Thymus (tissue), 11 donors: ENCODE measurements around the gene MYH9. TPM values are rescaled to one million over a fixed set of nuclear protein-coding genes. Genes with fewer than 3 reads are reported as not detected.
A peak's percentile ranks its signal among the peaks of the same experiment; 100 is the strongest.

Experiments
- DNase-seq, 9 donors: peaks; one replicate each; pipeline ENCODE4 v3.0.0-alpha.2; 2013; ENCODE audit warnings: low spot score in 9 of 9, low read depth in 6 of 9, missing footprints in 1 of 9
- H3K27ac ChIP-seq, 2 donors: one replicate each; pipeline ENCODE4 v1.5.1; 2013; ENCODE audit warnings: control low read depth in 1 of 2, low read depth in 1 of 2, low read length in 1 of 2, mild to moderate bottlenecking in 1 of 2, moderate library complexity in 1 of 2
- H3K27me3 ChIP-seq, 2 donors: one replicate each; pipeline ENCODE4 v1.5.1; 2013; ENCODE audit warnings: low read length in 1 of 2; ENCODE audit not compliant: control insufficient read depth in 2 of 2, insufficient read depth in 1 of 2
- H3K36me3 ChIP-seq, 2 donors: one replicate each; pipeline ENCODE4 v1.5.1; 2013; ENCODE audit warnings: low read length in 1 of 2, mild to moderate bottlenecking in 1 of 2, moderate library complexity in 1 of 2; ENCODE audit not compliant: control insufficient read depth in 2 of 2, insufficient read depth in 2 of 2
- H3K4me1 ChIP-seq, 2 donors: one replicate each; pipeline ENCODE4 v1.5.1; 2013; ENCODE audit warnings: low read length in 2 of 2; ENCODE audit not compliant: control insufficient read depth in 2 of 2, insufficient read depth in 2 of 2
- H3K4me3 ChIP-seq, 2 donors: one replicate each; pipeline ENCODE4 v1.5.1; 2013; ENCODE audit warnings: low read length in 2 of 2, control low read depth in 1 of 2, mild to moderate bottlenecking in 1 of 2
- H3K9me3 ChIP-seq, 2 donors: one replicate each; pipeline ENCODE4 v1.5.1; 2013; ENCODE audit warnings: low read length in 1 of 2, mild to moderate bottlenecking in 1 of 2; ENCODE audit not compliant: control insufficient read depth in 2 of 2, insufficient read depth in 1 of 2
- WGBS: extraction: QIAGEN DNeasy Blood & Tissue Kit; methylation state at CpG from one replicate; pipeline ENCODE4 v1.1.7; 2013; 5-methylcytosine and 5-hydroxymethylcytosine counted together
- polyA plus RNA-seq: library from polyadenylated mRNA; stranded (reverse); fragments of 200-250 nt; gene quantifications from one replicate; pipeline ENCODE4 v1.2.3, GENCODE V29; 2013
- total RNA-seq: library from RNA; stranded (reverse); fragments of 120-200 nt; gene quantifications from one replicate; pipeline ENCODE4 v1.2.4, GENCODE V29; 2013
- donor health status: healthy.

The MYH9 gene
- total and polyA plus RNA-seq, 2 donors, result 123 to 155 TPM

GRCh38 chr22:36332623-36333332 lies 55.0 kb downstream of the MYH9 start:
- no peaks in the 10 kb centered on the region for H3K27me3 ChIP-seq
- peak overlapping the region; percentile 99 for H3K27ac ChIP-seq
- H3K36me3 ChIP-seq, result peaks cover 65 to 88% of the 10 kb centered on the region in 2 donors
- peak overlapping the region in 1 of 2 donors; percentile 11 for H3K4me3 ChIP-seq
- peaks cover 61 to 100% of the 10 kb centered on the region in 2 donors for H3K4me1 ChIP-seq
- WGBS, result 42% methylated on average over 13 of the region's 13 CpGs
- DNase-seq, result peak in 7 of 9 donors; percentile 43 to 84 (median 61)
- H3K9me3 ChIP-seq, result no peaks in the 10 kb centered on the region

GRCh38 chr22:36331912-36332622 lies 55.7 kb downstream of the MYH9 start:
- peaks cover 65 to 88% of the 10 kb centered on the region in 2 donors for H3K36me3 ChIP-seq
- H3K9me3 ChIP-seq, result no peaks in the 10 kb centered on the region
- peaks cover 61 to 100% of the 10 kb centered on the region in 2 donors for H3K4me1 ChIP-seq
- no peaks in the 10 kb centered on the region for H3K27me3 ChIP-seq
- peak in 6 of 9 donors; percentile 58 to 87 (median 72) for DNase-seq
- peak overlapping the region; percentile 11 to 31 for H3K4me3 ChIP-seq
- peak overlapping the region; percentile 99 for H3K27ac ChIP-seq
- WGBS, result 16% methylated on average over 15 of the region's 15 CpGs

- Histone ChIP-seq H3K36me3 (peaks cover 65 to 88% of the 10 kb centered on the region in 2 donors), H3K4me3 (peak overlapping the region; percentile 11 to 31), H3K4me1 (peaks cover 61 to 99% of the 10 kb centered on the region in 2 donors), H3K27ac (peak overlapping the region; percentile 99), H3K27me3 (no peaks in the 10 kb centered on the region), H3K9me3 (no peaks in the 10 kb centered on the region)
- 11% methylated on average over 11 of the region's 11 CpGs for WGBS
- peak in 7 of 9 donors; percentile 62 to 93 (median 82) for DNase-seq
Observed at GRCh38 chr22:36331306-36331911, 56.4 kb downstream of the MYH9 start.

GRCh38 chr22:36330655-36331305 lies 57.0 kb downstream of the MYH9 start:
- Histone ChIP-seq H3K9me3 (no peaks in the 10 kb centered on the region), H3K4me3 (no peak overlapping the region), H3K4me1 (peaks cover 58 to 93% of the 10 kb centered on the region in 2 donors), H3K36me3 (peaks cover 65 to 88% of the 10 kb centered on the region in 2 donors), H3K27me3 (no peaks in the 10 kb centered on the region), H3K27ac (peak overlapping the region; percentile 99)
- DNase-seq, result peak in 1 of 9 donors; percentile 41
- WGBS, result 47% methylated on average over 20 of the region's 20 CpGs

- Histone ChIP-seq H3K4me3 (no peak overlapping the region), H3K27me3 (no peaks in the 10 kb centered on the region), H3K36me3 (peaks cover 65 to 88% of the 10 kb centered on the region in 2 donors), H3K27ac (peak overlapping the region; percentile 99), H3K9me3 (no peaks in the 10 kb centered on the region), H3K4me1 (peaks cover 58 to 92% of the 10 kb centered on the region in 2 donors)
- no peak for DNase-seq
- 94% methylated on average over 9 of the region's 9 CpGs for WGBS
Observed at GRCh38 chr22:36330127-36330526, 57.6 kb downstream of the MYH9 start.

GRCh38 chr22:36329254-36330078 lies 58.3 kb downstream of the MYH9 start:
- peak in 6 of 9 donors; percentile 43 to 81 (median 50) for DNase-seq
- Histone ChIP-seq H3K4me1 (peaks cover 53 to 86% of the 10 kb centered on the region in 2 donors), H3K27ac (peak overlapping the region; percentile 99), H3K9me3 (no peaks in the 10 kb centered on the region), H3K4me3 (peak overlapping the region in 1 of 2 donors; percentile 21), H3K27me3 (no peaks in the 10 kb centered on the region), H3K36me3 (peaks cover 65 to 88% of the 10 kb centered on the region in 2 donors)
- WGBS, result 32% methylated on average over 24 of the region's 24 CpGs

GRCh38 chr22:36328635-36329253 lies 59.0 kb downstream of the MYH9 start:
- Histone ChIP-seq H3K27ac (peak overlapping the region; percentile 99), H3K9me3 (no peaks in the 10 kb centered on the region), H3K36me3 (peaks cover 67 to 88% of the 10 kb centered on the region in 2 donors), H3K27me3 (no peaks in the 10 kb centered on the region), H3K4me1 (peaks cover 48 to 81% of the 10 kb centered on the region in 2 donors), H3K4me3 (peak overlapping the region in 1 of 2 donors; percentile 21)
- peak in 1 of 9 donors; percentile 32 for DNase-seq
- 66% methylated on average over 23 of the region's 23 CpGs for WGBS
